ENCODE measurements around the gene VTI1B. TPM values are rescaled to one million over a fixed set of nuclear protein-coding genes. Genes with fewer than 3 reads are reported as not detected.
"Not testable (repeated sequence)": the region's sequence is repeated elsewhere in the genome, so short reads cannot be mapped to it uniquely, and the experiment has no call there.

The VTI1B gene, protein sequence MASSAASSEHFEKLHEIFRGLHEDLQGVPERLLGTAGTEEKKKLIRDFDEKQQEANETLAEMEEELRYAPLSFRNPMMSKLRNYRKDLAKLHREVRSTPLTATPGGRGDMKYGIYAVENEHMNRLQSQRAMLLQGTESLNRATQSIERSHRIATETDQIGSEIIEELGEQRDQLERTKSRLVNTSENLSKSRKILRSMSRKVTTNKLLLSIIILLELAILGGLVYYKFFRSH
- total RNA-seq (10 to 100 TPM; 64.5 to 92.6 TPM), polyA plus RNA-seq (ENCODE audit: insufficient read length in 2 of 2) (100 to 1,000 TPM; 156 to 179 TPM)
- long read RNA-seq, donor 1, full-length matches to known transcripts: 71 of 166 reads
- long read RNA-seq, donor 1, partial matches to known transcripts: 85 of 166 reads
- long read RNA-seq, donor 1, other reads (novel, unspliced or antisense): 10 of 166 reads
- long read RNA-seq, donor 2, full-length matches to known transcripts: 12 of 24 reads
- long read RNA-seq, donor 2, partial matches to known transcripts: 12 of 24 reads
- long read RNA-seq, donor 2, other reads (novel, unspliced or antisense): 0 of 24 reads
- long read RNA-seq, donor 3, full-length matches to known transcripts: 27 of 87 reads
- long read RNA-seq, donor 3, partial matches to known transcripts: 46 of 87 reads
- long read RNA-seq, donor 3, other reads (novel, unspliced or antisense): 14 of 87 reads
- long read RNA-seq, donor 4, full-length matches to known transcripts: 29 of 71 reads
- long read RNA-seq, donor 4, partial matches to known transcripts: 42 of 71 reads
- long read RNA-seq, donor 4, other reads (novel, unspliced or antisense): 0 of 71 reads

DNA sequence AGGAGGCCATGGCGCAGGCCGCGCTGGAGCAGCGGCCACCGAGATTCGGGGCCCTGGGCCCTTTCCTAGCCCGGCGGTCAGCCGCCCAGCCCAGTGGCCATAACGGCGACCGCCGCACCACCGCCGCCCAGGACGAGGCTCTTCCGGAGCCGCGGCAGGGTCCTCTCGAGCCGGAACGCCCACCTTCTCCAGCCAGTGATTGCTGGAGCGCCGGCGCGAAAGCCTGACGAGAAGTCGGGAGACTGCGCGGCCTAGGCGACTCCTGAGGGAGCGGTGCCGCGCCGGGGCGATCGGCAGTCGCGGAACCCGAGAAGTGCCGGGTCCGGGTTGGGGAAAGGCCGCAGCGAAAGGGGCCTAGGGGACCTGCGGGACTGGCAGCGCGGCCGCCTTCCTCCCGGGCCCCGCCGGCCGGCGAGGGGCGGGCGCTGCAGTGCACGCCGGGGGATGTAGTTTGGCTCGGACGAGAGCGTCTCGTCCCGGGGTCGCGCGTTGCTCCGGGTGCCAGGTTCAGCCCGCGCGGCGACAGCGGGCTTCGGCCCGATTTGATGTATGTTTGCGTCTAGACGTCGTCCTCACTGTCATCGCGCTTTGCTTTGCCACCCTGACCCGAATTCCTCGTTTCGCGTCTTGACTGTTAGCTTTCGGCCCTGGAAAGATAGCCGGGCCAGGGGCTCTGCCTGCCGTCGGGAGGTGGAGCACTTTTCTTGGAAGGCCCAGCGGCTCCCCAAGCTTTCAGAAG is at the start of gene VTI1B:
Gene VTI1B (minus strand): TSS at position 153 of the 739 bp plus-strand sequence. CDS start 143 bp downstream, at position 10.
- Histone ChIP-seq H3K4me1 (ENCODE audit: control insufficient read depth, insufficient read depth, low read length) (peaks cover 19% of the 10 kb centered on the region), H3K4me3 (ENCODE audit: low read depth, low read length) (peak within 1 kb of the TSS; percentile 89), H3K27ac (ENCODE audit: low read depth, low read length) (peak within 1 kb of the TSS; percentile 99), H3K36me3 (ENCODE audit: control insufficient read depth, insufficient read depth, low read length) (peaks cover 17% of the 10 kb centered on the region), H3K9me3 (ENCODE audit: control insufficient read depth, insufficient read depth, low read length) (no peaks in the 10 kb centered on the region), H3K27me3 (ENCODE audit: control insufficient read depth, insufficient read depth, low read length) (no peaks in the 10 kb centered on the region)
- WGBS (ENCODE audit: insufficient coverage): under 1% methylated on average over 87 of the region's 87 CpGs
- DNase-seq (ENCODE audit: low read depth in 4 of 6, low spot score in 6 of 6): peak in 5 of 6 donors; percentile 79 to 96 (median 93)

DNA sequence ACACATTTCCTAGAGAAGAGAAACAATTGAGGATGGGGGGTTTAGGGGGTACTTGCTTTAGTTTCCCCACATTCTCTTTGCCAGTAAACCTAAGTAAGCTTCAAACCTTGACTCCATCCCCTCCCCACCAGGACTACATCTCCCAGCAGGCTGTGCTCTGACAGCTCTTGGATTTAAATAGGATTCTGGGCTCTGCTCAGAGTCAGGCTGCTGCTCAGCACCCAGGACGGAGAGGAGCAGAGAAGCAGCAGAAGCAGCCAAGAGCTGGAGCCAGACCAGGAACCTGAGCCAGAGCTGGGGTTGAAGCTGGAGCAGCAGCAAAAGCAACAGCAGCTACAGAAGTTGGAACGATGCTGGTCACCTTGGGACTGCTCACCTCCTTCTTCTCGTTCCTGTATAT is 47.9 kb upstream of the VTI1B start:
- DNase-seq (ENCODE audit: low read depth in 4 of 6, low spot score in 6 of 6): peak in 5 of 6 donors; percentile 49 to 86 (median 52)
- peaks cover 6% of the 10 kb centered on the region for H3K4me1 ChIP-seq (ENCODE audit: control insufficient read depth, insufficient read depth, low read length)
- H3K27ac ChIP-seq (ENCODE audit: low read depth, low read length): no peak overlapping the region
- H3K9me3 ChIP-seq (ENCODE audit: control insufficient read depth, insufficient read depth, low read length): no peaks in the 10 kb centered on the region
- no peaks in the 10 kb centered on the region for H3K36me3 ChIP-seq (ENCODE audit: control insufficient read depth, insufficient read depth, low read length)
- no peak overlapping the region for H3K4me3 ChIP-seq (ENCODE audit: low read depth, low read length)
- 0% methylated on average over 1 of the region's 3 CpGs for WGBS (ENCODE audit: insufficient coverage)
- no peaks in the 10 kb centered on the region for H3K27me3 ChIP-seq (ENCODE audit: control insufficient read depth, insufficient read depth, low read length)

DNA sequence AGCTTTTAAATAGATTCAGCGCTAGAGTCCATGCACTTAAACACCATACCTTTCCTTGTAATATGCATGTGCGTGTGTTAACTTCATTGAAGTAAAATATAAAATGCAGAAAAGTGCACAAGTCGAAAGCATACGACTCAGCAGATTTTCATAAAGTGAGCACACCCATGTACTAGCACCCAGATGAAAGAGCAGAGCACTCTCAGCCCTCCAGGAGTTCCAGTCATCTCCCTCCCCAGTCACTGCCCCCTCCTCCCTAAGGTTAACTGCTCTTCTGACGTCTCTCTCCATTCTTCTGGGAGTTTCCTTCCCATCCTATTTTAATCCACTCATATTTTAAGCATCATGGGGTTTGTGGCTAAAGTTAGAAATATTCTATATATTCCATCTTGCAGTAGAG is 47.4 kb upstream of the VTI1B start:
- H3K4me3 ChIP-seq (ENCODE audit: low read depth, low read length): no peak overlapping the region

DNA sequence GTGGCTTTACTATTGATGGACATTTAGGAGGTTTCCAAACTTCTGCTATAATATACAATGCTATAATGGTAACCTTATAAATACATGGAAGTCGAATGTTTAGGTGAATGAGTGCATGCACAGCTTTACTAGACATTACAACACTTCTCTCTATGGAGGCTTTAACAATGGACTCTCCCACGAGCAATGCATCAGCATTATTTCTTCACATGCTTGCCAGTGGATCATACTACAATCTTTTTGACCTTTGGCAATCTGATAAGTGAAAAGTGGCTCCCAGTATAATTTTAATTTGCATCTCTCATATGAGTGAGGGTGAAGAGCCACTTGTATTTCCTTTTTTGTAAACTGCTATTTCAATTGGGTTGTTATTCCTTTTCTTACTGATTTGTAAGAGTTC is 45.4 kb upstream of the VTI1B start:
- Histone ChIP-seq H3K4me3 (ENCODE audit: low read depth, low read length) (no peak overlapping the region), H3K9me3 (ENCODE audit: control insufficient read depth, insufficient read depth, low read length) (no peaks in the 10 kb centered on the region), H3K27me3 (ENCODE audit: control insufficient read depth, insufficient read depth, low read length) (no peaks in the 10 kb centered on the region), H3K4me1 (ENCODE audit: control insufficient read depth, insufficient read depth, low read length) (peaks cover 6% of the 10 kb centered on the region), H3K36me3 (ENCODE audit: control insufficient read depth, insufficient read depth, low read length) (no peaks in the 10 kb centered on the region), H3K27ac (ENCODE audit: low read depth, low read length) (no peak overlapping the region)
- no peak for DNase-seq (ENCODE audit: low read depth in 4 of 6, low spot score in 6 of 6)
- WGBS (ENCODE audit: insufficient coverage): no CpG with 5 or more reads among the region's 2 CpGs

More for the DNA sequence above, 47.4 kb upstream of the VTI1B start:
- H3K36me3 ChIP-seq (ENCODE audit: control insufficient read depth, insufficient read depth, low read length): no peaks in the 10 kb centered on the region
- DNase-seq (ENCODE audit: low read depth in 4 of 6, low spot score in 6 of 6): no peak
- H3K27me3 ChIP-seq (ENCODE audit: control insufficient read depth, insufficient read depth, low read length): no peaks in the 10 kb centered on the region
- no peak overlapping the region for H3K27ac ChIP-seq (ENCODE audit: low read depth, low read length)
- WGBS (ENCODE audit: insufficient coverage): 82% methylated on average over 2 of the region's 5 CpGs
- peaks cover 6% of the 10 kb centered on the region for H3K4me1 ChIP-seq (ENCODE audit: control insufficient read depth, insufficient read depth, low read length)
- H3K9me3 ChIP-seq (ENCODE audit: control insufficient read depth, insufficient read depth, low read length): no peaks in the 10 kb centered on the region

DNA sequence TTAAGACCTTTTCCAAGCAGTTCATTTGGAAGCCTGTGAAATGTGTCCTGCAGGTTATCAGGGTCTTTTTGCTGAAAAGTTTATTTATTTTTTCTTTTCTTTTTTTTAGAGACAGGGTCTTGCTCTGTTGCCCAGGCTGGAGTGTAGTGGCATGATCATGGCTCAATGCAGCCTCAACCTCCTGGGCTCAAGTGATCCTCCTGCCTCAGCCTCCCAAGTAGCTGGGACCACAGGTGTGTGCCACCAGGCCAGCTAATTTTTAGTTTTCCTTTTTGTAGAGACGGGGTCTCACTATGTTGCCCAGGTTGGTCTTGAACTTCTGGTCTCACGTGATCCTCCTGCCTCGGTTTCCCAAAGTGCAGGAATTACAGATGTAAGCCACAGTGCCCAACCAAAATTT is 45.0 kb upstream of the VTI1B start:
- no CpG with 5 or more reads among the region's 3 CpGs for WGBS (ENCODE audit: insufficient coverage)
- DNase-seq (ENCODE audit: low read depth in 4 of 6, low spot score in 6 of 6); H3K36me3 ChIP-seq (ENCODE audit: control insufficient read depth, insufficient read depth, low read length); H3K4me1 ChIP-seq (ENCODE audit: control insufficient read depth, insufficient read depth, low read length); H3K27ac ChIP-seq (ENCODE audit: low read depth, low read length); H3K4me3 ChIP-seq (ENCODE audit: low read depth, low read length); H3K9me3 ChIP-seq (ENCODE audit: control insufficient read depth, insufficient read depth, low read length); H3K27me3 ChIP-seq (ENCODE audit: control insufficient read depth, insufficient read depth, low read length): not testable (repeated sequence)

DNA sequence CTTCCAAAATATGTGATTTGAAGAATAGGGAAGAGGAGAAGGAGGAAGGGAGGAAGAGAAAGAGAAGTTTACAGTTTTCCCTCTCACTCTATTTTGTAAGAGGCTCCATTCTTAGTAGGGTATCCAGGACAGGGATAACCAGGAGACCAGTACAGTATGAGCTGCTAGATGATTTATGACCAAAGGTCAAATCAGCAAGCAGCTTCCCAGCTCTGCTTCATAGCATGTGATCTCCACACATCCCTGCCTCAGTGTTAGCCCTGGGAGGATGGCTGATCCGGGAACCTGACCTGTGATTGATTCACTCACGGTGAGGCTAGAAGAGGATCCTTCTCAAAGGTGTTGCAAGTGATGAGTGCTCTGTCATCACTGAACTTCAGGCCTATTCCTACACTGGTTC is 43.8 kb upstream of the VTI1B start:
- H3K4me3 ChIP-seq (ENCODE audit: low read depth, low read length): no peak overlapping the region
- 83% methylated on average over 1 of the region's 2 CpGs for WGBS (ENCODE audit: insufficient coverage)
- peaks cover 6% of the 10 kb centered on the region for H3K4me1 ChIP-seq (ENCODE audit: control insufficient read depth, insufficient read depth, low read length)
- no peaks in the 10 kb centered on the region for H3K36me3 ChIP-seq (ENCODE audit: control insufficient read depth, insufficient read depth, low read length)
- no peaks in the 10 kb centered on the region for H3K27me3 ChIP-seq (ENCODE audit: control insufficient read depth, insufficient read depth, low read length)
- no peaks in the 10 kb centered on the region for H3K9me3 ChIP-seq (ENCODE audit: control insufficient read depth, insufficient read depth, low read length)
- no peak overlapping the region for H3K27ac ChIP-seq (ENCODE audit: low read depth, low read length)
- DNase-seq (ENCODE audit: low read depth in 4 of 6, low spot score in 6 of 6): no peak

DNA sequence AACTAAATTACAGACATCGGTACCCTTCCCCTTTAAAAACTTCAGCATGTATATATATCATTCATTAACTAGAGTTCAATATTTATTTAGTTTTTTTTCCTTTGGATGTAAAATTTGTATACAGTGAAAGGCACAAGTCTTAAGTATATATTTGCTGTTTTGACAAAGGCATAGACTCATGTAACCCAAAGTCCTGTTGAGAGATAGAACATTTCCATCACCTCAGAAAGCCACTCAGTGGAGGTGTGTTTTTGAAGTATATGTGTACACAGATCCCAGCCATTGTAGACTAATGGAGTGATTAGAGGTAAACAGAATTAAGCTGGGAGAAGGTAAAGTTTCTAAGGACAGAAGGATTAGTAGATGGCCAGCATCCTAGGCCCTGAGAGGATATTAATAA is 42.6 kb upstream of the VTI1B start:
- DNase-seq (ENCODE audit: low read depth in 4 of 6, low spot score in 6 of 6): no peak
- H3K27ac ChIP-seq (ENCODE audit: low read depth, low read length): no peak overlapping the region
- no peaks in the 10 kb centered on the region for H3K9me3 ChIP-seq (ENCODE audit: control insufficient read depth, insufficient read depth, low read length)
- no CpG with 5 or more reads among the region's 1 CpG for WGBS (ENCODE audit: insufficient coverage)
- no peaks in the 10 kb centered on the region for H3K4me1 ChIP-seq (ENCODE audit: control insufficient read depth, insufficient read depth, low read length)
- H3K36me3 ChIP-seq (ENCODE audit: control insufficient read depth, insufficient read depth, low read length): no peaks in the 10 kb centered on the region
- no peak overlapping the region for H3K4me3 ChIP-seq (ENCODE audit: low read depth, low read length)
- H3K27me3 ChIP-seq (ENCODE audit: control insufficient read depth, insufficient read depth, low read length): no peaks in the 10 kb centered on the region

DNA sequence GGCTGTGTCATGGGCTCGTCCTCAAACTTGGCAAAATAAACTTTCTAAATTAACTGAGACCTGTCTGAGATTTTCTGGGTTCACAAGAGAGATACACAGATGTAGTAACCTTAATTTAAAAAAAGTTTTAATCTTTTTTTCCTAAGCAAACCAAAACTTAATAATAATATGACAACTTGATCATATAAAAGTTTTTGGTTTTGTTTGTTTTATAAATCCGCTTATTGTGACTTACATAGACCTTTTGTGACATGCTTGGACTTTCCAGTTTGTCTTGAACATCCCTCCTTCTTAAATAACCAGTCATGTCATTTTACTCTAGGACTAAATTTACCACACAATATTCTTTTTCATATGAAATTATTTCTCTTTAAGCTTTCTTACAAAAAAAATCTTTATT is 35.8 kb upstream of the VTI1B start:
- no peaks in the 10 kb centered on the region for H3K36me3 ChIP-seq (ENCODE audit: control insufficient read depth, insufficient read depth, low read length)
- no peaks in the 10 kb centered on the region for H3K27me3 ChIP-seq (ENCODE audit: control insufficient read depth, insufficient read depth, low read length)
- H3K9me3 ChIP-seq (ENCODE audit: control insufficient read depth, insufficient read depth, low read length): peaks cover 4% of the 10 kb centered on the region
- H3K4me3 ChIP-seq (ENCODE audit: low read depth, low read length): no peak overlapping the region
- H3K27ac ChIP-seq (ENCODE audit: low read depth, low read length): no peak overlapping the region
- no peak for DNase-seq (ENCODE audit: low read depth in 4 of 6, low spot score in 6 of 6)
- no peaks in the 10 kb centered on the region for H3K4me1 ChIP-seq (ENCODE audit: control insufficient read depth, insufficient read depth, low read length)
- WGBS (ENCODE audit: insufficient coverage): no CpG with 5 or more reads among the region's 2 CpGs

DNA sequence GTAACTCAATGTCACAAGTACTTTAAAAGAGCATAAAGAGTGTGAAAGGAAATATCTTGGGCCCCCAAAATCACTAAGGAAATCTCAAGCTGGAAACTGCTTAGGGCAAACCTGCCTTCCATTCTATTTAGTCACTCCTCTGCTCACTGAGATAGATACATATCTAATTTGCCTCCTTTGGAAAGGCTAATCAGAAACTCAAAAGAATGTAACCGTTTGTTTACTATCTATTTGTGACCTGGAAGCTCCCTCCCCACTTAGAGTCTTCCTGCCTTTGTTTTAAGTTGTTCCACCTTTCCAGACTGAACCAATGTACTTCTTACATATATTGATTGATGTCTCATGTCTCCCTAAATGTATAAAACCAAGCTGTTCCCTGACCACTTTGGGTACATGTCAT is 35.4 kb upstream of the VTI1B start:
- not testable (repeated sequence) for H3K27ac ChIP-seq (ENCODE audit: low read depth, low read length); DNase-seq (ENCODE audit: low read depth in 4 of 6, low spot score in 6 of 6); H3K36me3 ChIP-seq (ENCODE audit: control insufficient read depth, insufficient read depth, low read length); H3K4me3 ChIP-seq (ENCODE audit: low read depth, low read length); H3K9me3 ChIP-seq (ENCODE audit: control insufficient read depth, insufficient read depth, low read length); H3K4me1 ChIP-seq (ENCODE audit: control insufficient read depth, insufficient read depth, low read length); H3K27me3 ChIP-seq (ENCODE audit: control insufficient read depth, insufficient read depth, low read length)
- no CpG with 5 or more reads among the region's 1 CpG for WGBS (ENCODE audit: insufficient coverage)
